ENCODE measurements around the gene CDRT4.
"Not testable (repeated sequence)": the region's sequence is repeated elsewhere in the genome, so short reads cannot be mapped to it uniquely, and the experiment has no call there.

Gene CDRT4

DNA sequence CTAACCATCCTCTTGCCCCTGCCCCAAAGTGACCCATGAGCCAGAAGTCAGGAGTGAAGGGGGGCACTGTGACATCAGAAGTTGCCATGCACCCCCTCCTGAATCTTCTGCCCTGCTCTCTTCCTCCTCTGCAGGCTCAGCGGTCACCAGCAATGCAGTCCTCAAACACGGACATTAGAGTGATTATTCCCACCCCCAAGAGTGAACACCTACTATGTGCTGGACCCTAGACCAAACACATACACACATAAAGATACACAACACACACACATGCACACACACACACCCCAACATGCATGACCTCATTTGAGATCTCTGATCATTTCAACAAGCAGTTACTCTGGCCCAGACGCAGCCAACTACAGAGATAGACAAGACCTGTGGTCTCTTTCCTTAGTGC, at the start of gene CDRT4:
Gene CDRT4, minus strand, starts transcription at position 30 of the 400 bp plus-strand sequence. CDS start 27,383 bp downstream, outside the sequence.
- no peak for DNase-seq

DNA sequence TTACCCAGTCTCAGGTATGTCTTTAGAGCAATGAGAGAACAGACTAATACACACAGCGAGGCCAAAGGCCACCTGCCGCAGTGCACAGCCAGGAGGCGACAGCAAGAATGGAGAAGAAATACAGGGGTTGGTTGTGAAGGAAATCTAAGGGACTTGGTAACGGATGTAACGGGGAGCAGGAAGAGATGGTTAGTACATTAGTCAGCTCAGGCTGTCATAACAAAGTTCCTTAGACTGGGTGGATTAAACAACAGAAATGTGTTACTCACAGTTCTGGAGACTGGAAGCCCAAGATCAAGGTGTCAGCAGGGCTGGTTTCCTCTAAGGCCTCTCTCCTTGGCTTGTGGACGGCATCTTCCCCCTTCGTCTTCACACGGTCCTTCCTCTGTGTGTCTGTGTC, 48.7 kb upstream of the CDRT4 start:
- no peak for DNase-seq

DNA sequence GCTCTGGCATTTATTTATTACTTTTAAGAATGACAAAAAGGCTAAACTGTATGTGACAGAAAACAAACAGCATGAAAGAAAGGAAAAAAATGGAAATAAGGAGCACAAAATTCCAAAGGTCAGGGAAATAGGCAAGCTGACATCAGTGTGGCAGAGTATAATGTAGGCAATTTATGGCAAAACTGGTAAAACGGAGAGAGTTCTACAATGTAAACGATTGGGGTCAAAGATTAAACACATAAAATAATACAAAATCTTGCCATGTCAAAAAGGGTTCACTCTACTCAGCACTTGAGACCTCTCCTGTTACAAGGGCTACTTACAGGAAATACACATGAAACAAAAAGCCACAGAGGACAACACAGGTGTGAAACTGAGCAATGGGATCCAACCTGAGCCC, 47.0 kb upstream of the CDRT4 start:
- DNase-seq: no peak

DNA sequence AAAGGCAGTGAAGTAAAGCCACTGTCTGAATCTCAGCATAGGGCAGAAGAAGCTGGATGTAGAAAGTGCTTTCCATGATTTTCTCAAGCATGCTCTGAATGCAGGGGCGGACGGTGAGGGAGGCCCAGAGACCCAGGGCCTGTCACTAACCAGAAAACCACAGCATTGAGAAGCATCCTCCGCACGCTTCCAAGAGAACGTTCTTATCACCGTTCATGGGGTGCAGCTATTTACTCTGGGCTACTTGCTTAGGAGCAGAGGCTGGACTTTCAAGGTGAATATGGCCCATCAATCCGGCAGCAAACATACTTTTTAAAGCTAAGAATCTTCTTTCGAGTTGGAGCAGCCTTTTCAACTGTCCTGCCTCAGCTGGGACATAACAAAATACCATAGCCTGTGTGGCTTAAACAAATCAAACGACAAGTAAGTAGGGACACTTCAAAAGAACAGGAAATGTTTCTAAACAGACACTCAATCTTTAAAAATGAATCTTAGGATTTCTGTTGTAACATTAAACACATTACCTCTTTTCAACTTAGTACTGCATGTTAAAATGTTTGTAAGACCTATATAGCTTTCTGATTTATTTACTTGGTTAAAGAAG, 46.5 kb upstream of the CDRT4 start:
- no peak for DNase-seq

DNA sequence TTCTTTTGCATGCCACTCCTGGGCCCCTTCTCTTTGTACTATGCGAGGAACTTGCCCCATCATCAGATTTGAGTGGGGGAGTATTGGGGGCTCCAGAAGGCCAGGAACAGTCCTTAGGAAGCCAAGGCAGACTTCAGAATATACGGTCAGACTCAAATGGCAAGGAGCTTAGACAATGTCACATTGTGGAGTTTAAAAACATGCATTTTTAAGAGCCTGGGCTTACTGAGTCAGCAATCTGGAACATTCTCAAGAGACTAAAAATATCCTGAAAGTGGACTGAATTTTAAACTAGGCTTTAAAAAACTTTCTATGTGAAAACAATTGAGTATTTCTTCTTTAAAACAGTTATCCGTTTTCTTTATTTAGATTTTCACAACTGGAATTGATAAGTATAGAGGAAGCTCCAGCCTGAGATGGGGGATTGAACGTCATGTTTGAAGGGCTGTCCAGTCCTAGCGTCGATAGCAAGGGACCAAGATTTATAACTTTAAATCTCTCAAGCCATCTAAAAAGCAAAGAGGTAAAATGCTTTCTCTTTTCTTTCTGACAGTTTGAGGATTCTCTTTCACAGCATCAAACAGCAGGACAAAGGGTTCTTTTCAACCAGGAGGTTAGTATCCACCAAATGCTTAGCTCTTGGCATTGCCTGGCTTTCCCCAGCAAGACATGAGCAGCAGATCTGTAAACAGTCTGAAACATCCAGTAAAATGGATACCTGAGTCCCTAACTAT, 45.8 kb upstream of the CDRT4 start:
- DNase-seq: no peak

DNA sequence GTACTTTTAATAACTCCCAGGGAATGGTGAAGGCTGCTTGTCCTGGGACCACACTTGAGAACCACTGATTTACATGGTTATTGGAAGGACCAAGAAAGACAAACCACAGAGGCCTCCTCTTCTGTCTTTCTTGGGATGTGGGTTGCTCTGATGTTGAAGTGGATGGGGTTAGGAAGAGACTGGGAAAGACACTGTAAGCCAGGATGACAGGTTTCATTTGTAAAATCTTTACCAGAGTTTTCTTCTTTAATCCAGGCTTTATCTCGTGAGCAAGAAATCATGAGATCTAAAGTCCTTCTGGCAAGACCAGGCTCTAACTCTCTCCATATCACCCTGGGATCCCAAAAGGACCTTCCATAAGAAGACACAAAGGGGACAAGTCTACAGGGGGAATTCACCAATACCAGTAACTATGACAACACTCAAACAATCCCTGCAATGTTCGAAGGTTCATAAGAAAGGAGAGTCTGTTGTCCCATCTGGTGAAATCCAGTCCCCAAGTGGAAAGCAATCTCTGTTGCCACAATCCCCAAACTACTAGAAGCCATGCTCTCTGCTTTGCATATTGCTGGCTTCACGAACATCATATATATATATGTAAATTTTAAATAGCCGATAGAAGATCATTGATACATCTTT, 44.8 kb upstream of the CDRT4 start:
- no peak for DNase-seq

DNA sequence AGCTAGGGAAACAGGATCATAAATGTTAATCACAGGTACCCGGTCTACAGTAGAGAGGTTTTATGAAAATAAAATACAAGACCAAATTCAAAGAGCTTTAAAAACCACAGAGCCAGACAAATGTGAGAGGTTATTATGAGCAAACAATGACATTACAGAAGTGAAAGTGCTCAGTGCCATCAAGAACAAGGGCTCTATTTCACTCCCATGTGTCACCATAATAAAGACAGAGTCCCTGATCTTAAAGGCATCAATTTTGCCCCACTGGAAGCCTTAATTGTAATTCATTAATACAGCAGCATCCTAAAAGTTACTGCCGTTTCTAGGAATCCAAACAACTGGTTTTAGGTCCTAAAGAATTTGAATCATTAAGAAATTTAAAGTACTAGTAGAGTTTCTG, 43.7 kb upstream of the CDRT4 start:
- peak; percentile 16 to 29 for DNase-seq

DNA sequence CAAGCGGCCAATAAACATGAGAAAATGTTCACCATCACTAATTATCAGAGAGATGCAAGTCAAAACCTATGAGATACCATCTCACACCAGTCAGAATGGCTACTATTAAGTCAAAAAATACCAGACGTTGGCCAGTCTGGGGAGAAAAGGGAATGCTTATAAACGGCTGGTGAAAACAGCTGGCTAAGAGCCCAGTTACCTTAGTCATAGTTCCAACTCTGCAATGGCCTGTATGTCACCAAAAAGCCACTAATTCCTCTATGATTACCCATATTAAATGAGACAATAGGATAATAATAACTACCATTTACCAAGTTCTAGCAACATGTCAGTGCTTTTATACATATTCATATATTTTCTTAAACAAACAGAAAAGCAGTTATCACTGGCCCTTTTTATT, 42.9 kb upstream of the CDRT4 start:
- peak in 1 of 2 donors; percentile 8 for DNase-seq

DNA sequence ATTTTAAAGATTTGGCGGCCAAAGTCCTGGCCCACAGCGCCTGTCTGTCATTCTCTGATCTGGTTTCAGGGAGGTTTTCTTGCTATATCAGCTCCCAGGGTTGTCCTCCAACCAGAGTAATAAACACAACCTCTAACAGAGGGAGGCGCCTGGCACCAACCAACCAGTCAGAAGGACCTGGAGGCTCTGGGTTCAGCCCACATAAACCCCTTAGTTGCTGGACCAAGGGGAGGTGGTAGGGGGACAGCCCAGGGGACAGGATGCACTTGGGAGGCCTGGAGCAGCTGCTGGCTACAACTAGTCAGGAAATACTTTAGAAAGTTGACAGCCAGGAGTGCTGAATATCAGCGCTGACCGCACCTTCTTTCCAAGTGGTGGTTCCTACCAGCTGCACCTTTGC, 41.7 kb upstream of the CDRT4 start:
- no peak for DNase-seq

DNA sequence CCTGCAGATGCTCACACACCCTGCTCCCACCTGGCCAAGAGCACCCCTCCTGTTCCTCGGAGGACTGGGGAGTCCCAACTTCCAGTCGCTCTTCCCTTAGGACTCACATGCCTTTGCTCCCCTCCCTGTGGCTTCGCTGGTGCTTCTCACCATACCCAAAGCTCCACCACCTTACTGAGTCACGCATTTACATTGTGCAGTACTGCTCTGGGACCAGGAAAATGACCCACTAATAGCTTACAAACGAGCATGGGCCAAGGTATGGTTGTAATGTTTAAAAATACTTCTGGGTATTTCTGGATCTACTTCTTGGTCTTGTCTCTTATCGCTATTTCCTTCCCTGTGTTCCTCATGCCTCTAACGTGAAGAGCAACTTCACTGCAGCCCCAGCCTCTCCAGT, 41.0 kb upstream of the CDRT4 start:
- DNase-seq: no peak

DNA sequence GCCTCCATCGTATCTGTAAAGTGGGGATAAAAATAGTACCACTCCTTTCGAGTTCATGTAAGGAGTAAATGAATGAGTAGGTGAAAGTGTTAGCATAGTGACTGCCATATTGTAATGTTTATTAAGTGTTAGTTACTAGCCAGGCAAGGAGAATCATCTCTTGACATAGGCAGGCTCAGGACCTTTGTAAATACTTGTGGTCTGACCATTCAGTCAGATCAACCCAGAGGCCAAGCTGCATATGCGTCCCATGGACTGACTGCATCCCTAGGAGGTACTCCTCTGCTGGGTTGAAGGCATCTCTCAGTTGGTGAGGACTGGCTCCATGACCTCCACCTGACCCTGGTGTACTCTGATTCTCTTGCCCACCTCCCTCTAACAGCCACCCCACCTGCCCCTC, 40.5 kb upstream of the CDRT4 start:
- no peak for DNase-seq

DNA sequence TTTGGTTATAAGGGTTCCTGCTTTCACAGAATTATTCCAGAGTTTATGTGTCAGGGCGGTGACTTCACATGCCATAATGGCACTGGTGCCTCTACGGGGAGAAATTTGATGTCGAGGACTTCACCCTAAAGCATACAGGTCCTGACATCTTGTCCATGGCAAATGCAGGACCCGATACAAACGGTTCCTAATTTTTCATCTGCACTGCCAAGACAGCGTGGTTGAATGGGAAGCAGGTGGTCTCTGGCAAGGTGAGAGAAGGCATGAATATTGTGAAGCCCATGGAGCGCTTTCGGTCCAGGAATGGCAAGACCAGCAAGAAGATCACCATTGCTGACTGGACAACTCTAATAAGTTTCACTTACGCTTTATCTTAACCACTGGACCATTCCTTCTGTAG, 39.6 kb upstream of the CDRT4 start:
- DNase-seq: no peak

DNA sequence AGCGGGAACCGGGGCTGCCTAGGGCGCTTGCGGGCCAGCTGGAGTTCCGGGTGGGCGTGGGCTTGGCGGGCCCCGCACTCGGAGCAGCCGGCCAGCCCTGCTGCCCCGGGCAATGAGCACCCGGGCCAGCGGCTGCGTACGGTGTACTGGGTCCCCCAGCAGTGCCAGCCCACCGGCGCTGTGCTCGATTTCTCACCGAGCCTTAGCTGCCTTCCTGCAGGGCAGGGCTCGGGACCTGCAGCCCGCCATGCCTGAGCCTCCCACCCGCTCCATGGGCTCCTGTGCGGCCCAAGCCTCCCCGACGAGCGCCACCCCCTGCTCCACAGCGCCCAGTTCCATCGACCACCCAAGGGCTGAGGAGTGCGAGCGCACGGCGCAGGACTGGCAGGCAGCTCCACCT, 38.3 kb upstream of the CDRT4 start:
- DNase-seq: not testable (repeated sequence)

DNA sequence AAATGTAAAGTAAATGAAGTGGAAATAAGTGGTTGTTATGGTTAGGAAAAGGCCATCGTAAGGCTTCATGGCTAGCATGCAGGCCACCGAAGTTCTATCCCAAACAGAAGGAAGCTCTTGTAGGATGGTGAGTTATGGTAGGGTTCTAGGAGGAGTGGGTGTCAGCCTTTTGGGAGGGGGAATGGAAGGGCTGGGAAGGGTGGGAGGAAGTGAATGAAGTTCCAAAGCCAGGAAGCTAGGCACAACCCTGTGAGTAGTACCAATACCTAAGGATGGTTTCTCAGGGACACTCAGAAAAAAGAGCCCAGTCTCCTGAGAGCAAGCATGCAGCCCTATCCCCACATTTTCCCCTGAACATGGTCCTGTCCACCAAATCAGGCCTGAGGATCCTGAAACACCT, 36.3 kb upstream of the CDRT4 start:
- no peak for DNase-seq

DNA sequence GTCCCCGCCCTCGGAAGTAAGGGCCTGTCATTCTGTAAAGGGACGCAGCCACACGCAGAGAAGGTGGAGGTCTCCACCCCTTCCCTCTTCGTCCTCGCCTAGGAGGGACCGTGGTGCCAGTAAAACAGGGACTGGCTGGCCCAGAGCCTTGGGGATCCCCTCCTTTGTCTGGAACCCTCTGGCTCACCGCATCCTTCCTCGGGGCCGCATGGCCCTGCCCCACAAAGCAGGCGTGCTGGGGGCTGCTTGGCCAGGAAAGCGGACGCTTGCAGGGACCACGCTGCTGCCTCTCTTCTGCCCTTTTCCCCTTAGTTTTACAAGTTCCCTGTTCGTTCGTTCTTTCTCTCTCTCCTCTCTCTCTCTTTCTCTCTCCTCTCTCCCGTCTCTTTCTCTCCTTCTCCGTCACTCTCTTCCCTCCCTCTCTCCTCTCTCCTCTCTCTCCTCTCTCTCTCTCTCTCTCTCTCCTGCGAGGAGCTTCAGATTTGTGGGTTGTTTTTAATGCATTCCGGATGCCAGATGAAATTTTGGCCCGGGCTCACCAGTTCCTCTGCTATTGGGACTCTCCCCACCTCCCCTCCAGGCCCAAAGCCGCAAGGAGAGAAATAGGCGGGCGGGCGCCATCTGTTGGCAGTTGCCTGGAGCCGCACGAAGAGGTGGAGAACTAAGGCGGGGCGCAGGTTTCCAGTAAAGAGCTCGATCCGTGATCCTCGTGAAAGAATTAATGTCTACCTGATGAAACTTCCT, 35.1 kb upstream of the CDRT4 start:
- DNase-seq: peak; percentile 82 to 94

DNA sequence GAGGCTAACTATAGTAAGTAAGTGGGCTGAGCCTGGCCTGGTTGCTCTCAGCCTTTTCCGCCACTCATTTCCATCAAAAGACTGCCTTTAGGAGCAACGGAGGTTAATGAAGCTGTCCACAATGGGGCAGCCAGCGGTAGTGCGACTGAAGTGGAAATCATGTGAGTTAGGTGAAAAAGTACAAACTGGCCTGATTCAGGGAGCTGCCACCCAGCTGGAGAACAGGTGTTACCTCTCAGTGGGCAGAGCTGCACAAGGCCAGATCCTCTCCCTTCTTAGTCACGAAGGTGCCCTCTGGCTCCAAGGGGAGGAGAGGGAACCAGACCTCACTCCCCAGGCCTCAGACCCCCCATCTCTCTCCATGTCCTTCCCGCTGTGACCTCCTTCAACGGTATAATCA, 34.4 kb upstream of the CDRT4 start:
- no peak for DNase-seq

DNA sequence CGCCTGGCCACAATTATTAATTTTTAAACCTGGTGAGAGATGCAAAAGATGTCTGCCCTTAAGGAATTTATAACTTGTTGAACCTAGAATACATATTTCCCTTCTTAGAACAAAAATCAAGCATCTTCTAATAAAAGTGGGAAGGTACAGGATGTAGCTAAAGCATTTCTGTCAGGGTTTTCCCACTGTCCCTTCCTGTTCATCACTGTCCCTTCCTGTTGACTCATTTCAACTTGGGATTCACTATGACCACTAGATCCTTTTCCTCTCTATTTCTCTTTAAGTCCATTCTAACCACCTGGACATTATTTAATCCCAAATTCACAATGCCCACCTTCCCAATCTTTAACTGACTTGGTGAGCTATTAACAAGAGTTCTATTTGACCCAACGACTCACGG, 33.9 kb upstream of the CDRT4 start:
- DNase-seq: no peak

DNA sequence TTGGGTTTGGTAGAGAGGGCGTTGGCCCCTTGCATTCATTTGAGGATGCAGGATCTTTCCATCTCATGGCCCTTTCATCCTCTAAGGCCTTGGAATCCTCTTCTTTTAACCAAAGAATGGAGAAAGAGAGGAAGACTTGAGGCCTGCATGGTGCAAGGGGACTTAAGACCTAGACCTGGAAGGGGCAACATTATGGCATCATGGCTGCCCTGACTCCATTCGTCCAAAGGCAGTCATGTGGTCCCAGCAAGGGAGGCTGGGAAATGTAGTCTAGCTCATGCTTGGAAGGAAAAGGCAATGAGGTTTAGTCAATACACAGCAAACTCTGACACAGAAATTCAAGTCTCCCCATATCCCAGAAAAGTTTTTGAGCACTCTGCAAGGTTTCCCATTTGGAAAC, 30.7 kb upstream of the CDRT4 start:
- DNase-seq: no peak

DNA sequence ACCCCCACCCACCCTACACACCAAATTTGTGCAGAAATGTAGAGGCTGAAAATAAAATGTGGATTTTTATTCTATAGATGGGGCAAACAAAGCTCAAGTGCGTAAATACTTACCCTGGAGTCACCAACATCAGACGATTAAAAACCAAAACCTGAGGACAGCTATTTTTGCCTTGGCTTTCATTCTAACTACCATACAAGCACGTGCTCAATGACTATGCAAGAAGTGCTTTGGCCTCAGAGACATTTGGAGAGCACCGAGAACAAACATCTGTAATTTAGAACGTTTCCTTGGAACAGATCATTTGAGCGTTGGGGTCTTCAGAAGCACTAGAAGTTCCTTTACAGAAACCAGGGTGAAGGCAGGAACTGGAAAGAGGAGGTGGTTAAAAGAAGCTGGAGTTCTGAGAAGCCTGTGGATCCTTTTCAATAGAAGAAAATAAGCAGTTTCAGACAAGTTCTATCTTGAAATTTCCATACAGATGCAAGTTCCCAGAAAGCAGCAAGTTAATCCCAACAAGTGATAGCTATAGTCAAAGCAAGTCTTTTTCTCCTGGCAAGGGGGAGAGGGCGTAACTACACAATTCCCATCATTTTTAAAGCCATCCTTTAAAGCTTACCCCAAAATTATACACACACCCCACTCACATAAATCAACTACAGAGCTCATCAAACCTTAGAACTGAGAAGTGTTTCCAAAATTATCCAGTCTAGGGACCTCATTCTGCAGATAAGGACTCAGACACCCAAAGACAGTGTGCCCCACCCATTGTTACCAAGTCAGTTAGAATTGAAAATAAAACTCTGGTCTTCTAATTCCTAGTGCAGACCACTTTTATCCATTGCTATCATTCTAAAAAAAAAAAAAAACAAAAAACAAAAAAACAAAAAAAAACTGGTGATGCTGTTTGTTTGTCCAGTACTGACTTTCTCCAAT, 29.6 kb upstream of the CDRT4 start:
- DNase-seq: no peak

DNA sequence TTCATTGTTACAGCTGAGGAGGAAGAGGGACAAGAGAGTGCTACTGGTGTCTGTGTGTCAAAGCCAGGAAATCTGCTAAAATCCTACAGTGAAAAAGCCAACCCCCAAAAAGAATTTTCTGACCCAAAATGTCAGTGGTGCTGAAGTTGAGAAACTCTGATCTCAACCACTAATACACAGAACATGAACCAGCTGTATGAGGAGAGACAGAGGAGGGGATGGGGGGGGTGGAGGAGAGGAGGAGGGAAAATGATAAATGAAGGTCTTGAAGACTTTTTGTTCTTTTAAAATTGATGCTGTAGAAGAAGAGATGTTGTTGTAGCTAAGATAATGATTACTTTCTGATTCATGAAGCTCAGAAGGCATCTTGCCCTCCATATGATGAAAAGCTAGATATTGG, 27.4 kb upstream of the CDRT4 start:
- DNase-seq: no peak

DNA sequence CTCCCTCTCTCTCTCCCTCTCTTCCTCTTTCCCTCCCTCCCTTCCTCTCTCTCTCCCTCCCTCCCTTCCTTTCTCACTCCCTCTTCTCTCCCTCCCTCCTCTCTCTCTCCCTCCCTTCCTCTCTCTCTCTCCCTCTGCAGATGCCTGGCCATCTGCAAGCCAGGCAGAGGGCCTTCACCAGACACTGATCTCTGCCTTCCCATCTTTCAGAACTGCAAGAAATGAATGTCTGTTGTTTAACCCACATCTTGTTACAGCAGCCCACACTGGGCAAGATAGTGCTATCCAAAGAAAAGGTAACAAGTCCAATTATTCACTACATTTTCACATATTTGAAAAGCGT, 26.2 kb upstream of the CDRT4 start:
- no peak for DNase-seq

DNA sequence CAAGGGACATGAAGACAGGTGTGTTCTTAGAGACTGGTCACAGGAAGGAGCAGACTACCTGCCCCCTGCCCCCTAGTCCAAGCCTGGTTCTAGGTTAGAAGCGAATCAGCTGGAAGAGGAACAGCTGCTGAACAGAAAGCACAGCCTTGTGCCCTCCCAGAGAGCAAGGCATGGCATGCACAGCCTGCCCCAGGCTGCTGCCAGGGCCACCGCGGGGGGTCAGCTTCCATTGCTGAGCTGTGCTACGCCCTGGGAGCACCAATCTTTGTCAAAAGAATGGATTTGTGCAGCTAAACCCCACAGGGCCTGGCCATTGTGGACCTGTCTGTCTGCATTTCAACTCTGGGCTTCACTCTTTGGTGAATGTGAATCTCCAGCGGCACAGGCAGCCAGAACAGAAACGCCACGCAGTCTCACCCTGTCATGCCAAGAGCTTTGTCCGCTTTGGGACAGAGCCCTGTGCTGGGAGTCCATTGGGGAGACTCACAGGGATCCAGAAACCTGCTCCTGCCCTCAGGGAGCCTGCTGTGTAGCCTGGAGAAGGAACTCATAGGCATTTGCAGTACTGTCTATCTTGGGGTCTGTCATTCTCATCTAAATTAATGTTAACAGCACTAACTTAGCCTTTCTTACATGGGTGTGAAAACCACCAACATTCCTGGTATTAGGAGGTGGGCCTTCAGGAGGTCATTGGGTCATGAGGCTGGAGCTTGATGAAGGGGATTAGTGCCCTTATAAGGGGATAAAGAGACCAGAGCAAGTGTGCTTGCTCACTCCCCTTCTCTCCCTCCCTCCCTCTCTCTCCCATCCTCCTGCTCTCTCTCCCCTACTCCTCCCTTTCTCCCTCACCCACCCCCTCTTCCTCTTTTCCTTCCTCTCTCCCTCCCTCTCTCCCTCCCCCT, 25.6 kb upstream of the CDRT4 start:
- DNase-seq: no peak
